BLaER1 treated with 17β-estradiol and CSF1 and Interleukin-3, amounts not matched to agents 10 nM and 100 nM (cell line): ENCODE measurements around the gene LRP10.

Source experiments
- H3K27ac ChIP-seq, 11 experiments: shearing (Covaris generic); formaldehyde crosslinking; 2 replicates each; pipeline ENCODE4 v1.8.1; 2022
- H3K27me3 ChIP-seq, 11 experiments: shearing (Covaris generic); formaldehyde crosslinking; 2 replicates each; pipeline ENCODE4 v1.8.1; 2022
- H3K36me3 ChIP-seq, 11 experiments: shearing (Covaris generic); formaldehyde crosslinking; 2 replicates each; pipeline ENCODE4 v1.8.1; 2022
- H3K4me1 ChIP-seq, 10 experiments: shearing (Covaris generic); formaldehyde crosslinking; 2 replicates each; pipeline ENCODE4 v1.8.1; 2022
- H3K4me2 ChIP-seq, 11 experiments: shearing (Covaris generic); formaldehyde crosslinking; 2 replicates each; pipeline ENCODE4 v1.8.1; 2022
- H3K4me3 ChIP-seq, 10 experiments: shearing (Covaris generic); formaldehyde crosslinking; 2 replicates each; pipeline ENCODE4 v1.8.1; 2022
- H3K9ac ChIP-seq, 11 experiments: shearing (Covaris generic); formaldehyde crosslinking; 2 replicates each; pipeline ENCODE4 v1.8.1; 2022
- H3K9me3 ChIP-seq, 11 experiments: shearing (Covaris generic); formaldehyde crosslinking; replicated peaks in 1 of 11; 2 replicates each; pipeline ENCODE4 v1.8.1; 2022
- H4K20me1 ChIP-seq, 11 experiments: shearing (Covaris generic); formaldehyde crosslinking; 2 replicates each; pipeline ENCODE4 v1.8.1; 2022
- Cebpa-rat ChIP-seq, 11 experiments: shearing (Covaris generic); IDR thresholded peaks; 2 replicates each; pipeline ENCODE4 v1.8.1; 2022

LRP10 gene

DNA sequence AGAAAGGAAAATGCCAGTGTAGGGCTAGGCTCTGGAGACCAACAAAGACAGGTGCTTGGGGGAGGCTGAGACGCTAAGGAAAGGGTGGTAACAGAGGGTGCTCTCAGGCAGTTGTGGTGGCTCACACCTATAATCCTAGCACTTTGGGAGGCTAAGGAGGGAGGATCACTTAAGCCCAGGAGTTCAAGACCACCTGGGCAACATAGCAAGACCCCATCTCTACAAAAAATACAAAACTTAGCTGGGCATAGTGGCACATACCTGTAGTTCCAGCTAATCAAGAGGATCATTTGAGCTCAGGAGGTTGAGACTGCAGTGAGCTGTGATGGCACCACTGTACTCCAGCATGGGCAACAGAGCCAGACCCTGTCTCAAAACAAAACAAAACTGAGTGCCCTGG lies 23.9 kb downstream of the LRP10 start:
- no peak overlapping the region for H3K27ac ChIP-seq
- H3K4me3 ChIP-seq, result no peak overlapping the region
- peaks cover 28 to 72% (median 48%) of the 10 kb centered on the region in 11 experiments for H3K36me3 ChIP-seq
- H3K9me3 ChIP-seq, result no peaks in the 10 kb centered on the region
- H3K4me1 ChIP-seq, result peaks cover 0 to 12% (median 4%) of the 10 kb centered on the region in 10 experiments; a peak in 12 of 20 replicates
- no peaks in the 10 kb centered on the region for H3K27me3 ChIP-seq
- no peak overlapping the region for H3K4me2 ChIP-seq
- H3K9ac ChIP-seq, result no peak overlapping the region
- TF ChIP-seq Cebpa-rat (IDR thresholded peaks at IDR 0.05), result no peak
- peaks cover 0 to 6% (median 0%) of the 10 kb centered on the region in 11 experiments; a peak in 3 of 22 replicates for H4K20me1 ChIP-seq

GRCh38 chr14:22896356-22896755 lies 24.8 kb downstream of the LRP10 start:
- Histone ChIP-seq H3K36me3 (peaks cover 38 to 81% (median 57%) of the 10 kb centered on the region in 11 experiments), H3K27me3 (no peaks in the 10 kb centered on the region), H3K4me1 (peaks cover 0 to 12% (median 6%) of the 10 kb centered on the region in 10 experiments; a peak in 9 of 20 replicates), H4K20me1 (peaks cover 0 to 13% (median 4%) of the 10 kb centered on the region in 11 experiments; a peak in 6 of 22 replicates), H3K9me3 (no peaks in the 10 kb centered on the region), H3K27ac (no peak overlapping the region), H3K4me2 (no peak overlapping the region), H3K4me3 (no peak overlapping the region), H3K9ac (no peak overlapping the region)
- TF ChIP-seq Cebpa-rat (IDR thresholded peaks at IDR 0.05), result no peak

GRCh38 chr14:22896760-22897159 lies 25.2 kb downstream of the LRP10 start:
- H3K9me3 ChIP-seq, result no peaks in the 10 kb centered on the region
- peaks cover 0 to 17% (median 4%) of the 10 kb centered on the region in 11 experiments; a peak in 6 of 22 replicates for H4K20me1 ChIP-seq
- H3K4me1 ChIP-seq, result peaks cover 0 to 12% (median 6%) of the 10 kb centered on the region in 10 experiments; a peak in 9 of 20 replicates
- no peaks in the 10 kb centered on the region for H3K27me3 ChIP-seq
- no peak overlapping the region for H3K27ac ChIP-seq
- H3K4me3 ChIP-seq, result no peak overlapping the region
- no peak overlapping the region for H3K9ac ChIP-seq
- no peak overlapping the region for H3K4me2 ChIP-seq
- H3K36me3 ChIP-seq, result peaks cover 42 to 85% (median 62%) of the 10 kb centered on the region in 11 experiments
- TF ChIP-seq Cebpa-rat (IDR thresholded peaks at IDR 0.05), result no peak

DNA sequence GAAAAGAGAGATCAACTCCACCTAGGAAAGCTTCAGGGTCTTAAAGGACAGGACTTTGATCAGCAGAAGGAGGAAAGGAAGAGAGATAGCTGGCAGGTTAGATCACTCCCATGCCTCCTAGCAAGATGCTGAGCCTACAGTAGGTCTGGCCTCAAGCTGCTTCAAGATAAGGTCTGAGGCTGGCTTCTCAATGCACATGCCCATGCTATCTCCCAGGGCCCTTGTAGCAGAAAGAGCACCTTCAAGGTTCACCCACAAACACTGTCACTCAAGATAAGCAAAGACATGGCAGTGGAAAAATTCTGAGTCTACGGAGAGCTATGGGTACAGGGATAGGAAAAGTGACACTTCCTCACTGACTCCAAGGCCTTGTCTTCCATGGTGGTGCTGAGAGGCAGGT lies 25.8 kb downstream of the LRP10 start:
- TF ChIP-seq Cebpa-rat (IDR thresholded peaks at IDR 0.05), result no peak
- H3K27me3 ChIP-seq, result no peaks in the 10 kb centered on the region
- peaks cover 0 to 19% (median 4%) of the 10 kb centered on the region in 11 experiments; a peak in 6 of 22 replicates for H4K20me1 ChIP-seq
- no peak overlapping the region for H3K4me3 ChIP-seq
- H3K9me3 ChIP-seq, result no peaks in the 10 kb centered on the region
- H3K4me2 ChIP-seq, result no peak overlapping the region
- 0 out of 22 replicates have a peak overlapping the region, but pooled peaks of 2 of the 11 experiments have one; percentile 5 for H3K9ac ChIP-seq
- H3K4me1 ChIP-seq, result peaks cover 0 to 12% (median 6%) of the 10 kb centered on the region in 10 experiments; a peak in 9 of 20 replicates
- H3K36me3 ChIP-seq, result peaks cover 48 to 90% (median 66%) of the 10 kb centered on the region in 11 experiments
- no peak overlapping the region for H3K27ac ChIP-seq

- Histone ChIP-seq H3K9me3 (no peaks in the 10 kb centered on the region), H4K20me1 (peaks cover 0 to 24% (median 4%) of the 10 kb centered on the region in 11 experiments; a peak in 6 of 22 replicates), H3K4me1 (peaks cover 0 to 12% (median 0%) of the 10 kb centered on the region in 10 experiments; a peak in 7 of 20 replicates), H3K4me3 (no peak overlapping the region), H3K27ac (no peak overlapping the region; a peak in 1 of 22 replicates), H3K4me2 (peak overlapping the region in 2 of 11 experiments; percentile 3 to 36; a peak in 1 of 22 replicates), H3K9ac (peak overlapping the region in 1 of 11 experiments; percentile 17; a peak in 2 of 22 replicates), H3K27me3 (no peaks in the 10 kb centered on the region), H3K36me3 (peaks cover 59 to 96% (median 76%) of the 10 kb centered on the region in 11 experiments)
- no peak for TF ChIP-seq Cebpa-rat (IDR thresholded peaks at IDR 0.05)
Measured at GRCh38 chr14:22898302-22899090, 27.0 kb downstream of the LRP10 start.

- H3K36me3 ChIP-seq, result peaks cover 72 to 100% (median 89%) of the 10 kb centered on the region in 11 experiments
- TF ChIP-seq Cebpa-rat (IDR thresholded peaks at IDR 0.05), result no peak
Measured at GRCh38 chr14:22900081-22900799, 28.7 kb downstream of the LRP10 start.

DNA sequence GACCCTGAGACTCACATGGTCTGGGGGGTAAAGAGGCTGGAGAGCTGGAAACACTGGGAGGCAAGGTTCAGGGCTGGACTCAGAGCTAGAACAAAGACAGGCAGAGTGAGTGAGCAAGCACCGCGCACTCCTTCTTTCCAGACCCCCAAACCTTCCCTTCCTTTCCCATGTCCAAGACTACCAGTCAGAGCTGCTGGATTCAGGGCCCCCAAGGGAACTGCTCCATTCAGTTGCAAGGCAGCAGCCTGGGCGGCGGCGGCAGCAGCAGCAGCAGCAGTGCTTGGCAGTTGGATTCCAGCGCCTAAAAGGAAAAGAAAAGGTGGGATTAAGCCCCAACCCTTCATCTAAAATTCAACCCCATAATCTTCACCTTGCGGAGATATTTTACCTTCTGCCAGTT lies 30.3 kb downstream of the LRP10 start:
- no peaks in the 10 kb centered on the region for H3K27me3 ChIP-seq
- no peaks in the 10 kb centered on the region for H3K9me3 ChIP-seq
- no peak overlapping the region for H3K4me3 ChIP-seq
- peaks cover 0 to 12% (median 0%) of the 10 kb centered on the region in 10 experiments; a peak in 7 of 20 replicates for H3K4me1 ChIP-seq
- peaks cover 85 to 100% (median 97%) of the 10 kb centered on the region in 11 experiments for H3K36me3 ChIP-seq
- no peak overlapping the region for H3K4me2 ChIP-seq
- H3K9ac ChIP-seq, result no peak overlapping the region
- no peak for TF ChIP-seq Cebpa-rat (IDR thresholded peaks at IDR 0.05)
- no peak overlapping the region for H3K27ac ChIP-seq
- peaks cover 0 to 24% (median 4%) of the 10 kb centered on the region in 11 experiments; a peak in 6 of 22 replicates for H4K20me1 ChIP-seq

More at GRCh38 chr14:22900081-22900799, 28.7 kb downstream of the LRP10 start:
- no peaks in the 10 kb centered on the region for H3K9me3 ChIP-seq
- H3K4me3 ChIP-seq, result no peak overlapping the region
- H4K20me1 ChIP-seq, result peaks cover 0 to 24% (median 4%) of the 10 kb centered on the region in 11 experiments; a peak in 6 of 22 replicates
- peaks cover 0 to 12% (median 0%) of the 10 kb centered on the region in 10 experiments; a peak in 7 of 20 replicates for H3K4me1 ChIP-seq
- H3K27me3 ChIP-seq, result no peaks in the 10 kb centered on the region
- 0 out of 22 replicates have a peak overlapping the region, but pooled peaks of 2 of the 11 experiments have one; percentile 9 to 45 for H3K9ac ChIP-seq
- no peak overlapping the region for H3K4me2 ChIP-seq
- no peak overlapping the region for H3K27ac ChIP-seq

DNA sequence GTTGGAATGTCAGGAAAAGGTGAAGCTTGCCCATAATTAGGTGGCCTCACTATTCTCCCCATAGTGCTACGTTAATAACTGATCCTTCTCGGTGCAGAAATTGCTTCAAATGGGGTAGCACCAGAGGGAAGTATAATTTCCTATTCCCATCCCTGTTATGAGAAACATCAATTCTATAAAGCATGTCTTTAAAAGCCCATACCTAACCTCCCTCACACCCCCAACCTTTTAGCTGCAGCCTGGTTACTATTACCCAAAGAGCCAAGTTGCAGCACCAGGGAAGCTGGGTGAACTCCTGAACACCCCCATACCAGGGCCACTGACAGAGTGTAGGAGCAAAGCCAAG lies 32.2 kb downstream of the LRP10 start:
- H3K36me3 ChIP-seq, result peaks cover 88 to 100% (median 97%) of the 10 kb centered on the region in 11 experiments
- no peak for TF ChIP-seq Cebpa-rat (IDR thresholded peaks at IDR 0.05)
- no peak overlapping the region for H3K4me3 ChIP-seq

More for the DNA sequence above, 32.2 kb downstream of the LRP10 start:
- H4K20me1 ChIP-seq, result peaks cover 0 to 24% (median 4%) of the 10 kb centered on the region in 11 experiments; a peak in 6 of 22 replicates
- no peaks in the 10 kb centered on the region for H3K9me3 ChIP-seq
- H3K4me2 ChIP-seq, result no peak overlapping the region
- H3K27me3 ChIP-seq, result no peaks in the 10 kb centered on the region
- H3K27ac ChIP-seq, result no peak overlapping the region; a peak in 1 of 22 replicates
- H3K4me1 ChIP-seq, result peaks cover 0 to 16% (median 4%) of the 10 kb centered on the region in 10 experiments; a peak in 15 of 20 replicates
- no peak overlapping the region for H3K9ac ChIP-seq
